ENCODE measurements around the gene ZNF467.

Gene ZNF467

GRCh38 chr7:149724661-149725425 lies 48.5 kb downstream of the ZNF467 start:
- DNase-seq = no peak

- no peak for DNase-seq
These were observed 49.4 kb downstream of the ZNF467 start for GRCh38 chr7:149723795-149724495.

- no peak for DNase-seq
These were observed 50.2 kb downstream of the ZNF467 start for GRCh38 chr7:149723082-149723767.

- no peak for DNase-seq
These were observed 50.9 kb downstream of the ZNF467 start for GRCh38 chr7:149722356-149722957.

GRCh38 chr7:149721084-149721601 lies 52.2 kb downstream of the ZNF467 start:
- DNase-seq = no peak

GRCh38 chr7:149720372-149721083 lies 52.9 kb downstream of the ZNF467 start:
- DNase-seq = no peak

- no peak for DNase-seq
These were observed 53.5 kb downstream of the ZNF467 start for GRCh38 chr7:149719912-149720335.

- DNase-seq = no peak
These were observed 54.1 kb downstream of the ZNF467 start for GRCh38 chr7:149719050-149719899.

GRCh38 chr7:149718730-149719049 lies 54.7 kb downstream of the ZNF467 start:
- DNase-seq = no peak

- DNase-seq = no peak
These were observed 55.9 kb downstream of the ZNF467 start for GRCh38 chr7:149717481-149717880.

GRCh38 chr7:149716932-149717307 lies 56.5 kb downstream of the ZNF467 start:
- no peak for DNase-seq

GRCh38 chr7:149716007-149716931 lies 57.1 kb downstream of the ZNF467 start:
- no peak for DNase-seq

- no peak for DNase-seq
These were observed 57.9 kb downstream of the ZNF467 start for GRCh38 chr7:149715476-149715875.

- no peak for DNase-seq
These were observed 58.4 kb downstream of the ZNF467 start for GRCh38 chr7:149714910-149715471.
